IMR-90 (cell line): ENCODE results near the gene BHLHE23. TPM values are rescaled to one million over a fixed set of nuclear protein-coding genes. Genes with fewer than 3 reads are reported as not detected.

ENCODE experiments used
- ATAC-seq: fragments of 200-7000 bp; cut with Tn5 transposase; 2 replicates; pipeline ENCODE4 v1.9.1; 2020; ENCODE audit warnings: low read depth, mild to moderate bottlenecking, moderate library complexity
- BruUV-seq: library from RNA; stranded (reverse); fragments of 400-500 nt; replicated peaks from 2 replicates; lab custom pipeline; 2021; lab: Mats Ljungman, UMichigan
- CTCF ChIA-PET: fragments of 300-600 bp; formaldehyde crosslinking; extraction: SDS; loops from one replicate; lab custom pipeline; 2021; ENCODE audit warnings: antibody characterized with exemption; lab: Yijun Ruan, JAX
- POLR2A ChIA-PET: fragments of 300-600 bp; sonication (Branson Sonifier 250); formaldehyde crosslinking; loops from one replicate; lab custom pipeline; 2022; ENCODE audit warnings: antibody characterized with exemption; ENCODE audit not compliant: unreplicated experiment; lab: Charles Lee
- DNase-seq: peaks from one replicate; pipeline ENCODE4 v3.0.0; 2013
- H2AFZ ChIP-seq: replicated peaks from 2 replicates; pipeline ENCODE3; 2013; ENCODE audit warnings: low read length, mild to moderate bottlenecking; ENCODE audit not compliant: poor library complexity
- H2AK5ac ChIP-seq: 2 replicates; pipeline ENCODE4 v1.6.1; 2013; ENCODE audit warnings: low read depth, low read length, inconsistent platforms
- H2AK9ac ChIP-seq: replicated peaks from 2 replicates; pipeline ENCODE3; 2013; ENCODE audit warnings: mild to moderate bottlenecking, low read depth, low read length, moderate library complexity; ENCODE audit not compliant: poor library complexity
- H2BK120ac ChIP-seq: 2 replicates; pipeline ENCODE4 v1.6.1; 2013; ENCODE audit warnings: low read depth, low read length, inconsistent platforms
- H2BK15ac ChIP-seq: 3 replicates; pipeline ENCODE4 v1.6.1; 2013; ENCODE audit warnings: low read depth, low read length, inconsistent platforms
- H2BK20ac ChIP-seq: 2 replicates; pipeline ENCODE4 v1.6.1; 2013; ENCODE audit warnings: low read depth, mild to moderate bottlenecking, inconsistent platforms, low read length, moderate library complexity
- H2BK5ac ChIP-seq: 2 replicates; pipeline ENCODE4 v1.6.1; 2013; ENCODE audit warnings: mild to moderate bottlenecking, low read depth, low read length, inconsistent platforms; ENCODE audit not compliant: poor library complexity, severe bottlenecking
- H3K14ac ChIP-seq: replicated peaks from 2 replicates; pipeline ENCODE4 v1.6.1; 2013; ENCODE audit warnings: low read depth, low read length, inconsistent platforms
- H3K18ac ChIP-seq: 2 replicates; pipeline ENCODE4 v1.6.1; 2013; ENCODE audit warnings: low read depth, low read length, control low read depth
- H3K23ac ChIP-seq: 2 replicates; pipeline ENCODE4 v1.6.1; 2013; ENCODE audit warnings: low read depth, low read length, inconsistent platforms
- H3K27ac ChIP-seq: 2 replicates; pipeline ENCODE4 v1.5.1; 2013; ENCODE audit warnings: mild to moderate bottlenecking, control low read depth, low read length; ENCODE audit not compliant: insufficient read depth
- H3K27me3 ChIP-seq: 2 replicates; pipeline ENCODE4 v1.6.1; 2013; ENCODE audit warnings: low read length; ENCODE audit not compliant: control insufficient read depth, insufficient read depth
- H3K36me3 ChIP-seq: 2 replicates; pipeline ENCODE4 v1.6.1; 2013; ENCODE audit warnings: low read length, mixed read lengths; ENCODE audit not compliant: control insufficient read depth, insufficient read depth
- H3K4ac ChIP-seq: 2 replicates; pipeline ENCODE4 v1.6.1; 2013; ENCODE audit warnings: low read depth, low read length, inconsistent platforms
- H3K4me1 ChIP-seq: 2 replicates; pipeline ENCODE4 v1.6.1; 2013; ENCODE audit warnings: low read length, mixed read lengths; ENCODE audit not compliant: control insufficient read depth, insufficient read depth
- H3K4me2 ChIP-seq: 2 replicates; pipeline ENCODE4 v1.6.1; 2013; ENCODE audit warnings: low read depth, mild to moderate bottlenecking, control low read depth, low read length, moderate library complexity
- H3K4me3 ChIP-seq: 2 replicates; pipeline ENCODE4 v1.5.1; 2013; ENCODE audit warnings: low read depth, mild to moderate bottlenecking, control low read depth, low read length, moderate library complexity; ENCODE audit not compliant: insufficient read depth
- H3K56ac ChIP-seq: 2 replicates; pipeline ENCODE4 v1.6.1; 2013; ENCODE audit warnings: low read length, inconsistent platforms; ENCODE audit not compliant: insufficient read depth; ENCODE audit errors: extremely low read depth
- H3K79me1 ChIP-seq, 2 experiments: 2 replicates each; pipeline ENCODE4 v1.6.1; 2013; ENCODE audit warnings: low read length in 2 of 2, inconsistent platforms in 1 of 2, low read depth in 1 of 2
- H3K9ac ChIP-seq: 2 replicates; pipeline ENCODE4 v1.6.1; 2013; ENCODE audit warnings: low read depth, low read length, control low read depth
- H3K9me1 ChIP-seq: 2 replicates; pipeline ENCODE4 v1.6.1; 2013; ENCODE audit warnings: low read length, inconsistent platforms; ENCODE audit not compliant: insufficient read depth
- H3K9me3 ChIP-seq: 2 replicates; pipeline ENCODE4 v1.6.1; 2013; ENCODE audit warnings: low read length; ENCODE audit not compliant: control insufficient read depth, insufficient read depth
- H4K20me1 ChIP-seq: 2 replicates; pipeline ENCODE4 v1.6.1; 2013; ENCODE audit warnings: low read length, inconsistent platforms; ENCODE audit not compliant: insufficient read depth
- H4K5ac ChIP-seq: 2 replicates; pipeline ENCODE4 v1.6.1; 2013; ENCODE audit warnings: mild to moderate bottlenecking, low read depth, low read length, control low read depth
- H4K8ac ChIP-seq, 2 experiments: 2 replicates each; pipeline ENCODE4 v1.6.1; 2013; ENCODE audit warnings: low read depth in 2 of 2, low read length in 2 of 2, control low read depth in 1 of 2, inconsistent platforms in 1 of 2
- H4K91ac ChIP-seq: 2 replicates; pipeline ENCODE4 v1.6.1; 2013; ENCODE audit warnings: low read depth, low read length, inconsistent platforms; ENCODE audit not compliant: insufficient read depth
- BHLHE40 ChIP-seq: fragments of 150-350 bp; IDR thresholded peaks from 2 replicates; pipeline ENCODE4 v1.6.1; 2016; ENCODE audit warnings: mild to moderate bottlenecking, low read depth, low read length
- CEBPB ChIP-seq: IDR thresholded peaks from 2 replicates; pipeline ENCODE4 v1.6.1; 2012; ENCODE audit warnings: low read depth, low read length, improper control_type of control experiment
- CHD1 ChIP-seq: IDR thresholded peaks from 2 replicates; pipeline ENCODE4 v1.6.1; 2012; ENCODE audit warnings: low read depth, low read length, improper control_type of control experiment
- MAFK ChIP-seq: IDR thresholded peaks from 2 replicates; pipeline ENCODE4 v1.6.1; 2012; ENCODE audit warnings: low read depth, low read length, improper control_type of control experiment
- MAZ ChIP-seq: IDR thresholded peaks from 2 replicates; pipeline ENCODE4 v1.6.1; 2012; ENCODE audit warnings: low read depth, mild to moderate bottlenecking, low read length, improper control_type of control experiment, moderate library complexity, borderline replicate concordance
- MXI1 ChIP-seq: IDR thresholded peaks from 2 replicates; pipeline ENCODE4 v1.6.1; 2012; ENCODE audit warnings: low read depth, mild to moderate bottlenecking, low read length, moderate library complexity, borderline replicate concordance
- NFE2L2 ChIP-seq: fragments of 150-350 bp; IDR thresholded peaks from 2 replicates; pipeline ENCODE4 v1.6.1; 2016; ENCODE audit warnings: low read depth, mild to moderate bottlenecking, low read length
- POLR2A ChIP-seq: IDR thresholded peaks from 2 replicates; pipeline ENCODE4 v1.6.1; 2012; ENCODE audit warnings: mild to moderate bottlenecking, low read depth, low read length
- RAD21 ChIP-seq: IDR thresholded peaks from 2 replicates; pipeline ENCODE4 v1.6.1; 2012; ENCODE audit warnings: low read length, improper control_type of control experiment
- RCOR1 ChIP-seq: IDR thresholded peaks from 2 replicates; pipeline ENCODE4 v1.6.1; 2012; ENCODE audit warnings: mild to moderate bottlenecking, low read length, improper control_type of control experiment; ENCODE audit not compliant: insufficient replicate concordance
- RFX5 ChIP-seq: IDR thresholded peaks from 2 replicates; pipeline ENCODE4 v1.8.0; 2012; ENCODE audit warnings: low read depth, mild to moderate bottlenecking, low read length, moderate library complexity
- WGBS, 2 experiments: methylation state at CpG; one replicate each; pipeline versions ENCODE4 v1.1.5 to v1.1.7; 2013; ENCODE audit warnings: missing lambda C conversion rate in 2 of 2; ENCODE audit not compliant: insufficient read length in 1 of 2; ENCODE audit errors: extremely low coverage in 2 of 2; 5-methylcytosine and 5-hydroxymethylcytosine counted together
- dilution Hi-C: fragments of 300-500 bp; cut with HindIII; formaldehyde crosslinking; loops from one replicate; pipeline ENCODE4 v1.14.3; 2018; ENCODE audit warnings: low sequenced_read_pairs; ENCODE audit not compliant: unreplicated experiment
- in situ Hi-C: fragments of 300-500 bp; cut with MboI; formaldehyde crosslinking; loops from 3 replicates; pipeline ENCODE4 v1.14.3; 2019; ENCODE audit warnings: low sequenced_read_pairs, inconsistent platforms, mixed read lengths
- intact Hi-C: fragments of 100-400 bp; cut with micrococcal nuclease; formaldehyde crosslinking; loops from 2 replicates; pipeline ENCODE4 v1.10.0; 2022
- polyA plus RNA-seq, 3 experiments: library from polyadenylated mRNA; depleted of rRNA; stranded (reverse); fragments of >200 nt; gene quantifications; 2 replicates each; pipeline ENCODE4 v1.2.3, GENCODE V29; 2012; ENCODE audit warnings: low replicate concordance in 1 of 3
- total RNA-seq: library from RNA; depleted of rRNA; stranded (reverse); fragments of >200 nt; gene quantifications from 2 replicates; pipeline ENCODE4 v1.2.3, GENCODE V29; 2012
- TF ChIP-seq, protein P1 (sequence below): fragments of 150-350 bp; IDR thresholded peaks from 2 replicates; pipeline ENCODE4 v1.6.1; 2016; ENCODE audit warnings: low read depth, mild to moderate bottlenecking, low read length, moderate library complexity, borderline replicate concordance
- TF ChIP-seq, protein P2 (sequence below): fragments of 150-350 bp; IDR thresholded peaks from 2 replicates; pipeline ENCODE4 v1.6.1; 2017; ENCODE audit warnings: mild to moderate bottlenecking, antibody characterized with exemption, low read length, low read depth
- TF ChIP-seq, protein P3 (sequence below): conservative IDR thresholded peaks from 2 replicates; pipeline ENCODE4 v1.5.1; 2012; ENCODE audit warnings: mild to moderate bottlenecking, low read depth, low read length, improper control_type of control experiment

BHLHE23 gene
- total and polyA plus RNA-seq, 2 of the 4 experiments (the other 2 are of a cell fraction): not detected

DNA sequence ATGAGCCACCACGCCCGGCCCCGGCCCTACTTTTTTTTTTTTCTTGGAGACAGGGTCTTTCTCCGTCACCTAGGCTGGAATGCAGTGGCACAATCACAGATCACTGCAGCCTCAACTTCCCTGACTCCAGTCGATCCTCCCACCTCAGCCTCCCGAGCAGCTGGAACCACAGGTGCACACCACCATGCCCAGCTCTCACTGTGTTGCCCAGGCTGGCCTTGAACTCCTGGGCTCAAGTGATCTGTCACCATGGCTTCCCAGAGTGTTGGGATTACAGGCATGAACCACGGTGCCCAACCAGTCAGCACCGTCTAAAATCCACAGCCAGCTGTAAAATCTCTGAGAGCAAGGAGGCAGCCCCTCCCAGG is 36.8 kb downstream of the BHLHE23 start:
- Histone ChIP-seq H2BK20ac (no peak overlapping the region), H3K9me1 (no peaks in the 10 kb centered on the region), H3K27me3 (peaks cover 53% of the 10 kb centered on the region), H2BK5ac (no peak overlapping the region), H3K79me1 (no peaks in the 10 kb centered on the region), H3K18ac (no peak overlapping the region), H4K5ac (no peak overlapping the region), H3K4ac (no peak overlapping the region), H3K56ac (no peak overlapping the region), H3K23ac (no peak overlapping the region), H3K4me2 (no peak overlapping the region), H4K8ac (no peak overlapping the region), H3K9ac (no peak overlapping the region), H3K4me1 (no peaks in the 10 kb centered on the region), H4K91ac (no peak overlapping the region), H2BK15ac (no peak overlapping the region), H3K14ac (no peak overlapping the region), H3K4me3 (no peak overlapping the region), H3K27ac (no peak overlapping the region), H2AK9ac (no peak overlapping the region), H3K36me3 (no peaks in the 10 kb centered on the region), H2AFZ (no peak overlapping the region), H4K20me1 (no peaks in the 10 kb centered on the region), H2AK5ac (no peak overlapping the region), H2BK120ac (no peak overlapping the region), H3K9me3 (no peaks in the 10 kb centered on the region)
- ChIA-PET POLR2A (no interaction called here), CTCF (no interaction called here)
- intact Hi-C loops: no loop called here
- TF ChIP-seq, protein P1, sequence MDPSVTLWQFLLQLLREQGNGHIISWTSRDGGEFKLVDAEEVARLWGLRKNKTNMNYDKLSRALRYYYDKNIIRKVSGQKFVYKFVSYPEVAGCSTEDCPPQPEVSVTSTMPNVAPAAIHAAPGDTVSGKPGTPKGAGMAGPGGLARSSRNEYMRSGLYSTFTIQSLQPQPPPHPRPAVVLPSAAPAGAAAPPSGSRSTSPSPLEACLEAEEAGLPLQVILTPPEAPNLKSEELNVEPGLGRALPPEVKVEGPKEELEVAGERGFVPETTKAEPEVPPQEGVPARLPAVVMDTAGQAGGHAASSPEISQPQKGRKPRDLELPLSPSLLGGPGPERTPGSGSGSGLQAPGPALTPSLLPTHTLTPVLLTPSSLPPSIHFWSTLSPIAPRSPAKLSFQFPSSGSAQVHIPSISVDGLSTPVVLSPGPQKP: no peak
- TF ChIP-seq RAD21 (no peak), MAFK (no peak), BHLHE40 (no peak), CEBPB (no peak), RCOR1 (no peak), RFX5 (no peak), MAZ (no peak), POLR2A (no peak), MXI1 (no peak), CHD1 (no peak), NFE2L2 (no peak)
- TF ChIP-seq, protein P2, sequence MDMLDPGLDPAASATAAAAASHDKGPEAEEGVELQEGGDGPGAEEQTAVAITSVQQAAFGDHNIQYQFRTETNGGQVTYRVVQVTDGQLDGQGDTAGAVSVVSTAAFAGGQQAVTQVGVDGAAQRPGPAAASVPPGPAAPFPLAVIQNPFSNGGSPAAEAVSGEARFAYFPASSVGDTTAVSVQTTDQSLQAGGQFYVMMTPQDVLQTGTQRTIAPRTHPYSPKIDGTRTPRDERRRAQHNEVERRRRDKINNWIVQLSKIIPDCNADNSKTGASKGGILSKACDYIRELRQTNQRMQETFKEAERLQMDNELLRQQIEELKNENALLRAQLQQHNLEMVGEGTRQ: no peak
- TF ChIP-seq, protein P3, sequence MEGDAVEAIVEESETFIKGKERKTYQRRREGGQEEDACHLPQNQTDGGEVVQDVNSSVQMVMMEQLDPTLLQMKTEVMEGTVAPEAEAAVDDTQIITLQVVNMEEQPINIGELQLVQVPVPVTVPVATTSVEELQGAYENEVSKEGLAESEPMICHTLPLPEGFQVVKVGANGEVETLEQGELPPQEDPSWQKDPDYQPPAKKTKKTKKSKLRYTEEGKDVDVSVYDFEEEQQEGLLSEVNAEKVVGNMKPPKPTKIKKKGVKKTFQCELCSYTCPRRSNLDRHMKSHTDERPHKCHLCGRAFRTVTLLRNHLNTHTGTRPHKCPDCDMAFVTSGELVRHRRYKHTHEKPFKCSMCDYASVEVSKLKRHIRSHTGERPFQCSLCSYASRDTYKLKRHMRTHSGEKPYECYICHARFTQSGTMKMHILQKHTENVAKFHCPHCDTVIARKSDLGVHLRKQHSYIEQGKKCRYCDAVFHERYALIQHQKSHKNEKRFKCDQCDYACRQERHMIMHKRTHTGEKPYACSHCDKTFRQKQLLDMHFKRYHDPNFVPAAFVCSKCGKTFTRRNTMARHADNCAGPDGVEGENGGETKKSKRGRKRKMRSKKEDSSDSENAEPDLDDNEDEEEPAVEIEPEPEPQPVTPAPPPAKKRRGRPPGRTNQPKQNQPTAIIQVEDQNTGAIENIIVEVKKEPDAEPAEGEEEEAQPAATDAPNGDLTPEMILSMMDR: no peak
- WGBS, 2 experiments: 81% methylated on average over 3 of the region's 8 CpGs; no CpG with 5 or more reads in 1 of the 2 experiments
- ATAC-seq (no peak), DNase-seq (no peak)
- BruUV-seq: no TSS peak
- dilution Hi-C loops: no loop called here
- in situ Hi-C loops: no loop called here
